Heart left ventricle (tissue), 16 donors: Measurements from ENCODE around the gene PEAK1. TPM values are rescaled to one million over a fixed set of nuclear protein-coding genes. Genes with fewer than 3 reads are reported as not detected.
A peak's percentile ranks its signal among the peaks of the same experiment; 100 is the strongest.

Source experiments
- ATAC-seq, 4 donors: fragments of 200-7000 bp; cut with Tn5 transposase; one replicate each; pipeline ENCODE4 v1.9.1; 2020 to 2022; ENCODE audit warnings: moderate library complexity in 4 of 4, mild to moderate bottlenecking in 3 of 4, moderate number of reproducible peaks in 1 of 4
- DNase-seq, 5 donors: peaks; one replicate each; pipeline ENCODE4 v3.0.0-alpha.2; 2020
- H3K27ac ChIP-seq, 12 donors: fragments of 200-600 bp; sonication (generic) in 4 of 12; one replicate each; pipeline versions ENCODE4 v1.5.0 to v1.8.0; 2016 to 2022; ENCODE audit warnings: mild to moderate bottlenecking in 2 of 12
- H3K27me3 ChIP-seq, 9 donors: fragments of 200-600 bp; sonication (generic) in 2 of 9; one replicate each; pipeline versions ENCODE4 v1.5.1 to v1.8.0; 2016 to 2022; ENCODE audit warnings: mild to moderate bottlenecking in 3 of 9
- H3K36me3 ChIP-seq, 9 donors: fragments of 200-600 bp; sonication (generic) in 2 of 9; one replicate each; pipeline versions ENCODE4 v1.5.0 to v1.8.0; 2018 to 2022; ENCODE audit warnings: mild to moderate bottlenecking in 2 of 9
- H3K4me1 ChIP-seq, 12 donors: fragments of 200-600 bp; sonication (generic) in 4 of 12; one replicate each; pipeline versions ENCODE4 v1.5.0 to v1.8.0; 2016 to 2022; ENCODE audit warnings: mild to moderate bottlenecking in 3 of 12
- H3K4me3 ChIP-seq, 12 donors: fragments of 200-600 bp; sonication (generic) in 4 of 12; one replicate each; pipeline versions ENCODE4 v1.5.0 to v1.8.0; 2017 to 2022; ENCODE audit warnings: mild to moderate bottlenecking in 9 of 12, moderate library complexity in 4 of 12
- H3K9me3 ChIP-seq, 12 donors: fragments of 200-600 bp; sonication (generic) in 4 of 12; one replicate each; pipeline versions ENCODE4 v1.5.0 to v1.8.0; 2016 to 2022; ENCODE audit warnings: mild to moderate bottlenecking in 1 of 12
- POLR2A ChIP-seq, 2 donors: fragments of 450-650 bp; IDR thresholded peaks; one replicate each; pipeline ENCODE4 v1.6.1; 2017; ENCODE audit warnings: antibody characterized with exemption in 2 of 2, mild to moderate bottlenecking in 2 of 2, moderate library complexity in 2 of 2
- WGBS, 4 donors: extraction: QIAGEN DNeasy Blood & Tissue Kit in 2 of 4; methylation state at CpG; one replicate each; pipeline versions ENCODE4 v1.1.5 to v1.1.7; 2013 to 2018; 5-methylcytosine and 5-hydroxymethylcytosine counted together
- intact Hi-C, 10 donors: fragments of 100-400 bp; cut with DNase I; formaldehyde crosslinking; loops; one replicate each; pipeline versions ENCODE4 v1.11.1 to v1.14.2; 2022
- polyA plus RNA-seq, 2 donors: library from polyadenylated mRNA; stranded (reverse); fragments of 200-250 nt; gene quantifications; one replicate each; pipeline ENCODE4 v1.2.3, GENCODE V29; 2013
- total RNA-seq, 9 donors: library from RNA; depleted of rRNA in 2 of 9; stranded (reverse); fragments of >200 nt in 2 of 9; fragmentation: NEBNext Ultra II Directional in 3 of 9; extraction: Animal tissue kit (Norgen Biotek cat#: 25700) in 3 of 9; gene quantifications; one replicate each; pipeline versions ENCODE4 v1.1.0 to v1.2.4, GENCODE V29; 2016 to 2023
- TF ChIP-seq, protein P1 (sequence below), 12 donors: fragments of 200-600 bp; sonication (generic) in 4 of 12; IDR thresholded peaks; one replicate each; pipeline versions ENCODE4 v1.5.0 to v1.8.0; 2018 to 2022; ENCODE audit warnings: antibody characterized with exemption in 12 of 12, mild to moderate bottlenecking in 5 of 12
- donor health status: ischemic (EF 13 %, LVEDD 7.1; RV severe dilation, severe dysfunction).
- donor health status: healthy with polysubstance abuse.
- donor health status: DM: no; HTN: yes; CAD: no.
- donor health status: DM: no; HTN: no; CAD: no.
- donor health status: ischemic (EF 25% LVEDD 6.9; RV normal size, moderate dysfunction).
- donor health status: ischemic (EF 25% LVEDD 5.7; RV mildly dilated, moderate dysfunction).
- donor health status: healthy.
- donor health status: DM: yes; HTN: yes; CAD: no.
- donor health status: ischemic (EF 35%, LVEDD 5.7; RV mildly dilated, moderate dysfunction).
- donor health status: nonischemic (EF 11% LVEDD 7.7; RV severe dilation, severe dysfunction).
- donor health status: DM: yes; HTN: yes; CAD: no.
- donor health status: PGD.
- donor health status: ischemic (EF 29% LVEDD 5.4; RV normal size, mild dysfunction).
- donor health status: nonischemic (EF 23%, LVEDD 6.1; RV moderate dilation, normal function).

Gene PEAK1
- total and polyA plus RNA-seq, 11 donors: 12.8 to 139 (median 86.3) TPM

DNA sequence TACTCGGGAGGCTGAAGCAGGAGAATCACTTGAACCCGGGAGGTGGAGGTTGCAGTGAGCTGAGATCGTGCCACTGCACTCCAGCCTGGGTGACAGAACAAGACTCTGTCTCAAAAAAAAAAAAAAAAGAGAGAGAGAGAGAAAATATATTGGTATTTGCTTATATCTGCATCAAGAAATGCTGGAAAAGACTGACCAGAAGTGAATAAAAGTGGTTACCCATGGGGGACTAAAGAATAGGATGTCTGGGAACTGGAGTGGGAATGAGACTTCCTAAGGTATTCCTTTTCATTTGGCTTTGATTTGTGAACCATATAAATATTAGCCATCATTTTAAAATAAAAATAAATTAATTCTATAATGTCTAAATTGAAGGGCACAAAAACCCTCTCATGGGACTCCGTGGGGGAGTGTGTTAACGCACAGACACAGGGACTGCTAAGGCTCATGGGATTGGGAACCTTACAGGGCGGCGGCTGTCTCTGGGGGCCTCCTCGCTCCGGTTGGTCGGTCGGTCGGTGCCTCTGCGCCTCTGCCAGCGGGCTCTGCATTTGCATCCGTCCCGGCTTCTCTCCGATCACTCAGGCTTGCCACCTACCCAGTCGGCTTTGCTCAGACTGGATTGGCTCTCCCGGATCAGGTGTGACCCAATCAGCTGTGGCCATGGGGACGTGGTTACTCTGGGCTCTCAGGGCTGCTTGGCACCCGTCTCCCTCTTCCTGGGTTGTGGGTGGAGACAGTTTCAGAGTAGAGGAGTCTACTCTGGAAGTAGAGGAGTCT lies 336.3 kb downstream of the PEAK1 start:
- 14 to 20% (median 16%) methylated on average over 21 of the region's 21 CpGs for WGBS, 4 donors
- DNase-seq (peak; percentile 82 to 93 (median 87)), ATAC-seq (peak; percentile 98 to 99 (median 99))
- peak overlapping the region in 11 of 12 donors; percentile 2 to 58 (median 40) for H3K27ac ChIP-seq
- H3K36me3 ChIP-seq: no peaks in the 10 kb centered on the region
- TF ChIP-seq, protein P1, sequence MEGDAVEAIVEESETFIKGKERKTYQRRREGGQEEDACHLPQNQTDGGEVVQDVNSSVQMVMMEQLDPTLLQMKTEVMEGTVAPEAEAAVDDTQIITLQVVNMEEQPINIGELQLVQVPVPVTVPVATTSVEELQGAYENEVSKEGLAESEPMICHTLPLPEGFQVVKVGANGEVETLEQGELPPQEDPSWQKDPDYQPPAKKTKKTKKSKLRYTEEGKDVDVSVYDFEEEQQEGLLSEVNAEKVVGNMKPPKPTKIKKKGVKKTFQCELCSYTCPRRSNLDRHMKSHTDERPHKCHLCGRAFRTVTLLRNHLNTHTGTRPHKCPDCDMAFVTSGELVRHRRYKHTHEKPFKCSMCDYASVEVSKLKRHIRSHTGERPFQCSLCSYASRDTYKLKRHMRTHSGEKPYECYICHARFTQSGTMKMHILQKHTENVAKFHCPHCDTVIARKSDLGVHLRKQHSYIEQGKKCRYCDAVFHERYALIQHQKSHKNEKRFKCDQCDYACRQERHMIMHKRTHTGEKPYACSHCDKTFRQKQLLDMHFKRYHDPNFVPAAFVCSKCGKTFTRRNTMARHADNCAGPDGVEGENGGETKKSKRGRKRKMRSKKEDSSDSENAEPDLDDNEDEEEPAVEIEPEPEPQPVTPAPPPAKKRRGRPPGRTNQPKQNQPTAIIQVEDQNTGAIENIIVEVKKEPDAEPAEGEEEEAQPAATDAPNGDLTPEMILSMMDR (IDR thresholded peaks at IDR 0.05): no peak
- no peak for TF ChIP-seq POLR2A (IDR thresholded peaks at IDR 0.05)
- H3K4me1 ChIP-seq: peaks cover 0 to 12% (median 8%) of the 10 kb centered on the region in 12 donors
- no peaks in the 10 kb centered on the region for H3K9me3 ChIP-seq
- peak overlapping the region in 11 of 12 donors; percentile 4 to 52 (median 33) for H3K4me3 ChIP-seq
- intact Hi-C loops: no loop called here
- no peaks in the 10 kb centered on the region for H3K27me3 ChIP-seq

DNA sequence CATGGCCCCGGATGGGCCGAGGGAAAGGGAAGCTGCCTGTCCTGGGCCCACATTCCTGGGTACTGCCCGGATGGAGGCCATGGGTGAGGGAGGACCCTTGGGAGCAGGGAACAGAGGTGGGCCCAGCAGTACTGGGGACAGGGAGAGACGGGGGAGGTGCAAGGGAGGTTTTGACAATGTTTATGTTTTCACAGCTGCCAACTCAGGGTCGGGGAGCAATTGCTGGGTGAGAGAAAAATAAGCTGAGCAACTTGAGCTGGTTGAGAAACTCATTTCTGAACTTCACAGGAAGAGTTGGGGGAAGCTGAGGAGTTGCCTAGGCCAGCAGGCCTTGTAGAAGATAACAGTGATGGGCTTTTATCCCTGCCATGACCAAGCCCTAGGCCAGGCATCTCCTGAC lies 337.9 kb downstream of the PEAK1 start:
- 83 to 88% (median 86%) methylated on average over 5 of the region's 5 CpGs for WGBS, 4 donors
- DNase-seq: no peak
- peaks cover 0 to 12% (median 8%) of the 10 kb centered on the region in 12 donors for H3K4me1 ChIP-seq
- no peak overlapping the region for H3K27ac ChIP-seq
- intact Hi-C loops: no loop called here
- H3K36me3 ChIP-seq: no peaks in the 10 kb centered on the region
- no peak for ATAC-seq
- H3K9me3 ChIP-seq: no peaks in the 10 kb centered on the region
- no peak overlapping the region for H3K4me3 ChIP-seq
- TF ChIP-seq POLR2A (IDR thresholded peaks at IDR 0.05): no peak
- TF ChIP-seq, protein P1 (IDR thresholded peaks at IDR 0.05): no peak
- no peaks in the 10 kb centered on the region for H3K27me3 ChIP-seq

DNA sequence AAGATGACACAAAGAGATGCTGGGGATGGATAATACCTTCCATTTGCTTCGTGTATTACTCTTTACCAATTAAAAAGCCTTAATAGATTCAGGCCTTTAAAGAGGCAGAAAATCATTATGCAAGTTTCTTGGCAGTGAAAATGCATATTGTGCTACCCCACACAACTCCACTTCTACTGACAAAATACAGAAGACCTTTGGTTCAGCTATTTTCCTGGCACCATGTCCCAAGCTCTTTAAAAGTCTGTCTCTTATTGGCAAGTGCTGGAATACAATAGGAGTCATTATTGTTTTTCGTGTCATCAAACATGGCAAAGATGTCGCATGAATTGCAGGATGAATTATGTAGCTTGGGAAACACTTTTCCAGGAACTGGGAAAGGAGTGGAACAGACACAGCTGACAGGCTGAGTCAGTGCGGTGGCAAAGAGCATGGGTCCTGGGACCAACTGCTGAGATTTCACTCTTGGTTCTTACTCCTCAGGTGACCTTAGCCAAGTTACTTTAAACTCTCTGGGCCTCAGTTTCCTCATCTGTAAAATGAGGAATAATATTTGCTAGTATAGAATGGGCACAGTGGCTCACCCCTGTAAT lies 343.5 kb downstream of the PEAK1 start:
- no peak for DNase-seq
- H3K9me3 ChIP-seq: no peaks in the 10 kb centered on the region
- TF ChIP-seq POLR2A (IDR thresholded peaks at IDR 0.05): no peak
- TF ChIP-seq, protein P1 (IDR thresholded peaks at IDR 0.05): no peak
- H3K36me3 ChIP-seq: no peaks in the 10 kb centered on the region
- no peak overlapping the region for H3K27ac ChIP-seq
- 74 to 85% (median 78%) methylated on average over 4 of the region's 4 CpGs for WGBS, 4 donors
- no peak overlapping the region for H3K4me3 ChIP-seq
- no peaks in the 10 kb centered on the region for H3K27me3 ChIP-seq
- H3K4me1 ChIP-seq: peaks cover 0 to under 1% (median 0%) of the 10 kb centered on the region in 12 donors
- intact Hi-C loops: no loop called here
- ATAC-seq: no peak

DNA sequence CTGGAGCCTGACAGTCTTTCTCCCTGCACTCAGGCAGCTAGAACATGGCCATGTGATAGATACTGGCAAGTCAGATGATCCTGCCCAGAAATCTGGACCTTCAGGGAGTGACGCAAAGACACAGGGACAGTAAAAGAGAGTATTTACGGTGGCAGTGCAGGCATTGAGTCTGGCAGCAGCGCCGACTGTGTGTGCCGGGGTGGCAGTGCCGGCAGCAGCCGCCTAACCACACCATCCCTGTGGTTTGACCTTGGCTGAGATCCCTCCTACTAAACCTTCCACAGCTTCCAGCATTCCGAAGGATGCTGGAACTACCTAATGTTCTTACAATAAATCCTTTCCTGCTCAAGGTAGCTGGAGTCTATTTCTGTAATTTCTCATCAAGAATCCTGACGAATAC lies 344.4 kb downstream of the PEAK1 start:
- H3K27ac ChIP-seq: no peak overlapping the region

More for the DNA sequence above, 344.4 kb downstream of the PEAK1 start:
- intact Hi-C loops: no loop called here
- TF ChIP-seq POLR2A (IDR thresholded peaks at IDR 0.05): no peak
- TF ChIP-seq, protein P1 (IDR thresholded peaks at IDR 0.05): peak in 1 of 12 donors; percentile 17
- H3K4me1 ChIP-seq: peaks cover 0 to 5% (median 1%) of the 10 kb centered on the region in 12 donors
- H3K27me3 ChIP-seq: no peaks in the 10 kb centered on the region
- no peak overlapping the region for H3K4me3 ChIP-seq
- ATAC-seq (peak in 1 of 4 donors; percentile 38), DNase-seq (no peak)
- H3K9me3 ChIP-seq: no peaks in the 10 kb centered on the region
- no peaks in the 10 kb centered on the region for H3K36me3 ChIP-seq
- 59 to 76% (median 67%) methylated on average over 9 of the region's 9 CpGs for WGBS, 4 donors
